B cell (primary cell): ENCODE data around the gene OS9.

ENCODE experiments used
- EZH2 ChIP-seq: IDR thresholded peaks from 2 replicates; pipeline ENCODE4 v1.6.1; 2012; ENCODE audit warnings: borderline replicate concordance, low read depth, mild to moderate bottlenecking, moderate library complexity, low read length; ENCODE audit not compliant: insufficient read depth, poor library complexity, severe bottlenecking
- TF ChIP-seq, protein P1 (sequence below): fragments of 200-600 bp; IDR thresholded peaks from one replicate; pipeline ENCODE4 v1.8.0; 2022; ENCODE audit warnings: antibody characterized with exemption, mild to moderate bottlenecking

DNA sequence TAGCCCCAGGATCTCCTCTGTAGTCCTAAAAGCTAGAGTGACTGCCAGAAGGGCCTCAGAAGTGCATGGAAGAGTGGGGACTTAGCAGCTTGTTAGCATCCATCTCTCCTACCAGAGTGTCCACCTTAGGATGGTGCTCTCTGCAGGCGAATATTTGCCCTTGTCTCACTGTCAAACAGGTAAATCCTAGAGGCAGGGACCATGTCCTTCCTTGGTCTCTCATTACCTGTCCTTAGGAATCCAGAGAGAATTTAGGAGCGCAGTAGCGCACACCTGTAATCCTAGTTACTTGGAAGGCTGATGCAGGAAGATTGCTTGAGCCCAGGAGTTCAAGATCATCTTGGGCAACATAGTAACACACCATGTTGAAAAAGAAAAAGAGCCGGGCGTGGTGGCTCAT is 23.2 kb downstream of the OS9 start:
- TF ChIP-seq, protein P1, sequence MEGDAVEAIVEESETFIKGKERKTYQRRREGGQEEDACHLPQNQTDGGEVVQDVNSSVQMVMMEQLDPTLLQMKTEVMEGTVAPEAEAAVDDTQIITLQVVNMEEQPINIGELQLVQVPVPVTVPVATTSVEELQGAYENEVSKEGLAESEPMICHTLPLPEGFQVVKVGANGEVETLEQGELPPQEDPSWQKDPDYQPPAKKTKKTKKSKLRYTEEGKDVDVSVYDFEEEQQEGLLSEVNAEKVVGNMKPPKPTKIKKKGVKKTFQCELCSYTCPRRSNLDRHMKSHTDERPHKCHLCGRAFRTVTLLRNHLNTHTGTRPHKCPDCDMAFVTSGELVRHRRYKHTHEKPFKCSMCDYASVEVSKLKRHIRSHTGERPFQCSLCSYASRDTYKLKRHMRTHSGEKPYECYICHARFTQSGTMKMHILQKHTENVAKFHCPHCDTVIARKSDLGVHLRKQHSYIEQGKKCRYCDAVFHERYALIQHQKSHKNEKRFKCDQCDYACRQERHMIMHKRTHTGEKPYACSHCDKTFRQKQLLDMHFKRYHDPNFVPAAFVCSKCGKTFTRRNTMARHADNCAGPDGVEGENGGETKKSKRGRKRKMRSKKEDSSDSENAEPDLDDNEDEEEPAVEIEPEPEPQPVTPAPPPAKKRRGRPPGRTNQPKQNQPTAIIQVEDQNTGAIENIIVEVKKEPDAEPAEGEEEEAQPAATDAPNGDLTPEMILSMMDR, result no peak
- TF ChIP-seq EZH2, result no peak
